H1 (cell line): ENCODE results near the gene ACVR1.

Experiments used
- CREB1 ChIP-seq: IDR thresholded peaks from 2 replicates; pipeline ENCODE4 v1.6.1; 2012; ENCODE audit warnings: inconsistent platforms
- CTCF ChIP-seq, 3 experiments: IDR thresholded peaks; 1 replicate in 2 of 3; 2 replicates in 1 of 3; pipeline versions ENCODE4 v1.5.1 to v1.6.1; 2011; ENCODE audit warnings: low read length in 3 of 3, mild to moderate bottlenecking in 3 of 3, inconsistent platforms in 2 of 3, low read depth in 1 of 3, moderate library complexity in 1 of 3; ENCODE audit not compliant: insufficient read depth in 1 of 3; ENCODE audit errors: control extremely low read depth in 1 of 3
- POLR2A ChIP-seq, 2 experiments: IDR thresholded peaks; 1 replicate in 1 of 2; 2 replicates in 1 of 2; pipeline ENCODE4 v1.6.1; 2011; ENCODE audit warnings: low read depth in 2 of 2, low read length in 2 of 2, mild to moderate bottlenecking in 2 of 2; ENCODE audit errors: control extremely low read depth in 1 of 2
- SIN3A ChIP-seq, 2 experiments: IDR thresholded peaks in 1 of 2; conservative IDR thresholded peaks in 1 of 2; 2 replicates each; pipeline ENCODE4 v1.6.1; 2011 to 2012; ENCODE audit warnings: low read length in 2 of 2, improper control_type of control experiment in 1 of 2, low read depth in 1 of 2, mild to moderate bottlenecking in 1 of 2
- TBP ChIP-seq: IDR thresholded peaks from 2 replicates; pipeline ENCODE4 v1.6.1; 2011; ENCODE audit warnings: low read depth, low read length, improper control_type of control experiment
- TEAD4 ChIP-seq: IDR thresholded peaks from 2 replicates; pipeline ENCODE4 v1.6.1; 2012; ENCODE audit warnings: low read depth, low read length, inconsistent platforms, mixed read lengths

GRCh38 chr2:157809212-157809611, 66.9 kb downstream of the ACVR1 start:
- TF ChIP-seq CTCF (IDR thresholded peaks at IDR 0.05; ENCODE audit: control extremely low read depth in 1 of 3, insufficient read depth in 1 of 3, low read depth in 1 of 3, low read length in 3 of 3) (no peak), TBP (no peak), CREB1 (no peak), SIN3A (conservative IDR thresholded peaks at IDR 0.05 in 1 of 2, IDR thresholded peaks at IDR 0.05 in 1 of 2; ENCODE audit: low read depth in 1 of 2, low read length in 2 of 2) (no peak), POLR2A (IDR thresholded peaks at IDR 0.05; ENCODE audit: control extremely low read depth in 1 of 2, low read depth in 2 of 2, low read length in 2 of 2) (no peak), TEAD4 (no peak)
